Kidney (tissue), 14 donors: ENCODE measurements around the gene PTPRU. TPM values are rescaled to one million over a fixed set of nuclear protein-coding genes. Genes with fewer than 3 reads are reported as not detected.
A peak's percentile ranks its signal among the peaks of the same experiment; 100 is the strongest.
"Not testable (repeated sequence)": the region's sequence is repeated elsewhere in the genome, so short reads cannot be mapped to it uniquely, and the experiment has no call there.

ENCODE experiments used
- DNase-seq, 5 donors: peaks; one replicate each; pipeline ENCODE4 v3.0.0-alpha.2; 2013 to 2020
- FAIRE-seq: peaks from 2 replicates; lab custom pipeline; 2012; peaks lifted over from hg19 to GRCh38; lab: Jason Lieb, UNC
- H3K27ac ChIP-seq, 2 donors: one replicate each; pipeline ENCODE4 v1.7.0; 2013; ENCODE audit warnings: low read depth in 2 of 2, low read length in 2 of 2, inconsistent platforms in 1 of 2
- H3K27me3 ChIP-seq: one replicate; pipeline ENCODE4 v1.7.1; 2013; ENCODE audit warnings: low read length, inconsistent platforms; ENCODE audit not compliant: control insufficient read depth, insufficient read depth
- H3K36me3 ChIP-seq, 3 donors: one replicate each; pipeline versions ENCODE4 v1.7.0 to v1.7.1; 2013; ENCODE audit warnings: low read length in 3 of 3, control low read depth in 1 of 3, inconsistent platforms in 1 of 3; ENCODE audit not compliant: insufficient read depth in 3 of 3, control insufficient read depth in 2 of 3
- H3K4me1 ChIP-seq, 3 donors: one replicate each; pipeline versions ENCODE4 v1.7.0 to v1.7.1; 2013; ENCODE audit warnings: low read length in 3 of 3, inconsistent platforms in 1 of 3, low read depth in 1 of 3; ENCODE audit not compliant: control insufficient read depth in 2 of 3, insufficient read depth in 2 of 3
- H3K4me3 ChIP-seq, 3 donors: one replicate each; pipeline versions ENCODE4 v1.7.0 to v1.8.1; 2013; ENCODE audit warnings: low read length in 3 of 3, control low read depth in 1 of 3, inconsistent platforms in 1 of 3
- H3K9ac ChIP-seq, 3 donors: one replicate each; pipeline versions ENCODE4 v1.7.0 to v1.7.1; 2013; ENCODE audit warnings: low read length in 3 of 3, control low read depth in 1 of 3, inconsistent platforms in 1 of 3
- H3K9me3 ChIP-seq, 3 donors: one replicate each; pipeline versions ENCODE4 v1.7.0 to v1.7.1; 2013; ENCODE audit warnings: low read length in 3 of 3, control low read depth in 1 of 3, inconsistent platforms in 1 of 3; ENCODE audit not compliant: control insufficient read depth in 2 of 3, insufficient read depth in 1 of 3
- intact Hi-C: fragments of 100-400 bp; cut with DNase I; formaldehyde crosslinking; loops from one replicate; pipeline ENCODE4 v1.11.1; 2022
- polyA plus RNA-seq: library from polyadenylated mRNA; stranded (reverse); fragments of 350-450 nt; fragmentation: Illumina TruSeq; extraction: RNeasy Lipid Tissue Mini Kit (QIAGEN cat#74804); gene quantifications from one replicate; pipeline ENCODE4 v1.2.3, GENCODE V29; 2014; ENCODE audit warnings: low read depth, low replicate concordance; ENCODE audit not compliant: insufficient read depth
- total RNA-seq: library from RNA; stranded (reverse); fragmentation: NEBNext Ultra II Directional; extraction: Animal tissue kit (Norgen Biotek cat#: 25700); gene quantifications from one replicate; pipeline ENCODE4 v1.2.1, GENCODE V29; 2021
- TF ChIP-seq, protein P1 (sequence below): IDR thresholded peaks from 3 replicates; pipeline ENCODE4 v1.5.1; 2012; ENCODE audit warnings: mild to moderate bottlenecking, moderate library complexity, borderline replicate concordance; ENCODE audit not compliant: insufficient read depth; ENCODE audit errors: extremely low read depth
- donor health status: control.
- donor health status: control.
- donor health status: control.
- donor health status: control.
- donor health status: control.
- donor health status: DM: yes; HTN: yes; CAD: no.
- donor health status: Normal renal cell carcinoma (clear cell type).

The PTPRU gene
- total and polyA plus RNA-seq, 2 donors from 2014 or later, result 3.7 to 53.6 TPM

DNA sequence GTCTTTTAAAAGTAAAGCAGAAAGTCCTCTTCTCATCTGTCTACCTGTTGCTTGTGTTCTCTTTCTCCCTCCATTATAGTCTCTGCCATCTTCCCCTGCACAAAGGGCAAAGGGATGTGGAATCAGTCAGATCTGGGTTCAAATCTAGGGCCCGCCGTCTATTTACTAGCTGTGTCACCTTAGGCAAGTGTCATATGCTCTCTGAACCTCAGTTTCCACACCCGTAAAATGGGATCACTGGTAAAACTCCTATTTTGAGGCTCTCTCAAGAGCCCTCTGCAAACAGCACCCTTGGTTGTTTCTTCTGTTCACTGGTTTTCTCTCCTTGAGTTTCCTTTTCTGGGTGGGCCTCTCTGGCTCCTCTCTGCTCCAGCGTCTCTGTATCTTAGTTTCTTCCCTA is 2.6 kb upstream of the PTPRU start:
- intact Hi-C loops, result loop anchor here (10.0 kb wide), 1 partner anchor 1471 kb away; no protein-coding TSS in a partner anchor

GRCh38 chr1:29234471-29234870 is 1.9 kb upstream of the PTPRU start:
- Histone ChIP-seq H3K27me3 (peaks cover 5% of the 10 kb centered on the region), H3K9ac (no peak overlapping the region), H3K4me1 (peaks cover 0 to 25% (median 12%) of the 10 kb centered on the region in 3 donors), H3K27ac (no peak overlapping the region), H3K4me3 (no peak overlapping the region), H3K36me3 (no peaks in the 10 kb centered on the region), H3K9me3 (no peaks in the 10 kb centered on the region)
- TF ChIP-seq, protein P1, sequence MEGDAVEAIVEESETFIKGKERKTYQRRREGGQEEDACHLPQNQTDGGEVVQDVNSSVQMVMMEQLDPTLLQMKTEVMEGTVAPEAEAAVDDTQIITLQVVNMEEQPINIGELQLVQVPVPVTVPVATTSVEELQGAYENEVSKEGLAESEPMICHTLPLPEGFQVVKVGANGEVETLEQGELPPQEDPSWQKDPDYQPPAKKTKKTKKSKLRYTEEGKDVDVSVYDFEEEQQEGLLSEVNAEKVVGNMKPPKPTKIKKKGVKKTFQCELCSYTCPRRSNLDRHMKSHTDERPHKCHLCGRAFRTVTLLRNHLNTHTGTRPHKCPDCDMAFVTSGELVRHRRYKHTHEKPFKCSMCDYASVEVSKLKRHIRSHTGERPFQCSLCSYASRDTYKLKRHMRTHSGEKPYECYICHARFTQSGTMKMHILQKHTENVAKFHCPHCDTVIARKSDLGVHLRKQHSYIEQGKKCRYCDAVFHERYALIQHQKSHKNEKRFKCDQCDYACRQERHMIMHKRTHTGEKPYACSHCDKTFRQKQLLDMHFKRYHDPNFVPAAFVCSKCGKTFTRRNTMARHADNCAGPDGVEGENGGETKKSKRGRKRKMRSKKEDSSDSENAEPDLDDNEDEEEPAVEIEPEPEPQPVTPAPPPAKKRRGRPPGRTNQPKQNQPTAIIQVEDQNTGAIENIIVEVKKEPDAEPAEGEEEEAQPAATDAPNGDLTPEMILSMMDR, result no peak
- DNase-seq, result no peak
- intact Hi-C loops, result loop anchor here (10.0 kb wide), 1 partner anchor 1470 kb away; no protein-coding TSS in a partner anchor
- FAIRE-seq, result no peak

More for the DNA sequence above, 2.6 kb upstream of the PTPRU start:
- Histone ChIP-seq H3K36me3 (no peaks in the 10 kb centered on the region), H3K9me3 (no peaks in the 10 kb centered on the region), H3K27me3 (peaks cover 5% of the 10 kb centered on the region), H3K9ac (no peak overlapping the region), H3K4me3 (no peak overlapping the region), H3K27ac (no peak overlapping the region), H3K4me1 (peaks cover 0 to 25% (median 12%) of the 10 kb centered on the region in 3 donors)
- FAIRE-seq (no peak), DNase-seq (no peak)
- TF ChIP-seq, protein P1, result no peak

DNA sequence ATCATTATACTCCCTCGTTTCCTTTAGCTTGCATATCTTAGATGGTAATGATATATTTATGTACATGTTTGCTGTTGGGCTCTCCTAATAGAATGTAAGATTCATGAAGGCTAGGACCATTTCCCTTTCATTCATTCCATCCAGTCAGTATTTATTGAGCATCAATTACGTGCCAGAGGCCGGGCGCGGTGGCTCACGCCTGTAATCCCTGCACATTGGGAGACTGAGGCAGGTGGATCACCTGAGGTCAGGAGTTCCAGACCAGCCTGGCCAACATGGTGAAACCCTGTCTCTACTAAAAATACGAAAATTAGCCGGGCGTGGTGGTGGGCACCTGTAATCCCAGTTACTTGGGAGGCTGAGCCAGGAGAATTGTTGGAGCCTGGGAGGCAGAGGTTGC is 1.4 kb upstream of the PTPRU start:
- H3K36me3 ChIP-seq, FAIRE-seq, H3K27ac ChIP-seq, H3K9me3 ChIP-seq, DNase-seq, H3K27me3 ChIP-seq, H3K4me3 ChIP-seq, H3K9ac ChIP-seq: not testable (repeated sequence)
- intact Hi-C loops, result loop anchor here (10.0 kb wide), 1 partner anchor 1470 kb away; no protein-coding TSS in a partner anchor
- H3K4me1 ChIP-seq, result peaks cover 0 to 24% (median 9%) of the 10 kb centered on the region in 3 donors

GRCh38 chr1:29236712-29237128 is 398 bp downstream of the PTPRU start:
- Histone ChIP-seq H3K4me3 (peak overlapping the region; percentile 70 to 95 (median 88)), H3K9me3 (no peaks in the 10 kb centered on the region), H3K9ac (peak overlapping the region; percentile 24 to 86 (median 54)), H3K4me1 (peaks cover 0 to 18% (median 4%) of the 10 kb centered on the region in 3 donors), H3K36me3 (no peaks in the 10 kb centered on the region), H3K27me3 (peaks cover 5% of the 10 kb centered on the region), H3K27ac (peak overlapping the region in 1 of 2 donors; percentile 14)
- intact Hi-C loops, result loop anchor here (10.0 kb wide), 1 partner anchor 1468 kb away; no protein-coding TSS in a partner anchor
- TF ChIP-seq, protein P1, result no peak
- FAIRE-seq, result no peak
- DNase-seq, result peak in 1 of 5 donors; percentile 60
